Liver (tissue), 9 donors: ENCODE data around the gene DNAH3. TPM values are rescaled to one million over a fixed set of nuclear protein-coding genes. Genes with fewer than 3 reads are reported as not detected.
A peak's percentile ranks its signal among the peaks of the same experiment; 100 is the strongest.

Experiments
- DNase-seq: peaks from one replicate; pipeline ENCODE4 v3.0.0-alpha.2; 2017; ENCODE audit warnings: low spot score
- H3K27ac ChIP-seq, 2 donors: one replicate each; pipeline ENCODE4 v1.7.0; 2013; ENCODE audit warnings: inconsistent platforms in 2 of 2, low read length in 2 of 2, control low read depth in 1 of 2, low read depth in 1 of 2, mild to moderate bottlenecking in 1 of 2
- H3K27me3 ChIP-seq, 4 donors: one replicate each; pipeline versions ENCODE4 v1.6.1 to v1.7.0; 2013; ENCODE audit warnings: low read length in 3 of 4, inconsistent platforms in 1 of 4, mild to moderate bottlenecking in 1 of 4, moderate library complexity in 1 of 4; ENCODE audit not compliant: control insufficient read depth in 4 of 4, insufficient read depth in 4 of 4
- H3K36me3 ChIP-seq, 4 donors: one replicate each; pipeline versions ENCODE4 v1.6.1 to v1.7.0; 2013; ENCODE audit warnings: low read length in 3 of 4, mild to moderate bottlenecking in 3 of 4, low read depth in 1 of 4, moderate library complexity in 1 of 4; ENCODE audit not compliant: control insufficient read depth in 4 of 4, insufficient read depth in 3 of 4
- H3K4me1 ChIP-seq, 4 donors: one replicate each; pipeline versions ENCODE4 v1.6.1 to v1.7.0; 2013; ENCODE audit warnings: low read length in 3 of 4, mild to moderate bottlenecking in 3 of 4, moderate library complexity in 1 of 4; ENCODE audit not compliant: control insufficient read depth in 4 of 4, insufficient read depth in 4 of 4
- H3K4me3 ChIP-seq, 3 donors: one replicate each; pipeline versions ENCODE4 v1.6.1 to v1.7.0; 2013; ENCODE audit warnings: low read length in 3 of 3, control low read depth in 1 of 3, low read depth in 1 of 3, mild to moderate bottlenecking in 1 of 3
- H3K9ac ChIP-seq, 2 donors: one replicate each; pipeline ENCODE4 v1.7.0; 2013; ENCODE audit warnings: low read length in 2 of 2, mild to moderate bottlenecking in 2 of 2, moderate library complexity in 2 of 2, control low read depth in 1 of 2, low read depth in 1 of 2
- H3K9me3 ChIP-seq, 4 donors: one replicate each; pipeline versions ENCODE4 v1.6.1 to v1.7.0; 2013; ENCODE audit warnings: low read length in 3 of 4; ENCODE audit not compliant: control insufficient read depth in 4 of 4
- EGR1 ChIP-seq, 2 donors: IDR thresholded peaks; 2 replicates each; pipeline ENCODE4 v1.6.1; 2016 to 2018; ENCODE audit warnings: antibody characterized with exemption in 2 of 2, low read depth in 2 of 2
- FOXA1 ChIP-seq: IDR thresholded peaks from 2 replicates; pipeline ENCODE4 v1.6.1; 2016; ENCODE audit warnings: antibody characterized with exemption
- FOXA2 ChIP-seq: IDR thresholded peaks from 2 replicates; pipeline ENCODE4 v1.6.1; 2016; ENCODE audit warnings: antibody characterized with exemption
- GABPA ChIP-seq, 2 donors: IDR thresholded peaks in 1 of 2; conservative IDR thresholded peaks in 1 of 2; 2 replicates each; pipeline ENCODE4 v1.6.1; 2016; ENCODE audit warnings: antibody characterized with exemption in 2 of 2, mild to moderate bottlenecking in 1 of 2, moderate library complexity in 1 of 2
- HNF4A ChIP-seq, 2 donors: conservative IDR thresholded peaks; 2 replicates each; pipeline ENCODE4 v1.6.1; 2016; ENCODE audit warnings: antibody characterized with exemption in 2 of 2, mild to moderate bottlenecking in 2 of 2
- HNF4G ChIP-seq: IDR thresholded peaks from 2 replicates; pipeline ENCODE4 v1.6.1; 2016; ENCODE audit warnings: antibody characterized with exemption
- JUND ChIP-seq, 2 donors: IDR thresholded peaks; 2 replicates each; pipeline ENCODE4 v1.6.1; 2016; ENCODE audit warnings: antibody characterized with exemption in 2 of 2
- NR2F2 ChIP-seq: IDR thresholded peaks from 2 replicates; pipeline ENCODE4 v1.6.1; 2016; ENCODE audit warnings: antibody characterized with exemption
- RAD21 ChIP-seq, 2 donors: IDR thresholded peaks; 2 replicates each; pipeline ENCODE4 v1.6.1; 2016; ENCODE audit warnings: antibody characterized with exemption in 2 of 2, mild to moderate bottlenecking in 2 of 2
- REST ChIP-seq: IDR thresholded peaks from 2 replicates; pipeline ENCODE4 v1.6.1; 2016; ENCODE audit warnings: antibody characterized with exemption, mild to moderate bottlenecking
- RXRA ChIP-seq, 2 donors: IDR thresholded peaks; 2 replicates each; pipeline ENCODE4 v1.6.1; 2017 to 2018; ENCODE audit warnings: antibody characterized with exemption in 2 of 2, mild to moderate bottlenecking in 1 of 2
- SP1 ChIP-seq: IDR thresholded peaks from 2 replicates; pipeline ENCODE4 v1.6.1; 2018; ENCODE audit warnings: antibody characterized with exemption, mild to moderate bottlenecking
- TAF1 ChIP-seq: conservative IDR thresholded peaks from 2 replicates; pipeline ENCODE4 v1.6.1; 2016; ENCODE audit warnings: antibody characterized with exemption, mild to moderate bottlenecking
- YY1 ChIP-seq: IDR thresholded peaks from 2 replicates; pipeline ENCODE4 v1.6.1; 2016; ENCODE audit warnings: antibody characterized with exemption, mild to moderate bottlenecking
- WGBS: extraction: QIAGEN DNeasy Blood & Tissue Kit; methylation state at CpG from one replicate; pipeline ENCODE4 v1.1.7; 2013; 5-methylcytosine and 5-hydroxymethylcytosine counted together
- polyA plus RNA-seq, 2 donors: library from polyadenylated mRNA; stranded (reverse) in 1 of 2; unstranded in 1 of 2; fragments of 200-250 nt in 1 of 2; fragments of >200 nt in 1 of 2; fragmentation: Nextera tagmentation in 1 of 2; extraction: Ambion mirVana in 1 of 2; gene quantifications; one replicate each; pipeline versions ENCODE4 v1.2.1 to v1.2.3, GENCODE V29; 2013 to 2015
- total RNA-seq, 2 donors: library from RNA; depleted of rRNA; stranded (reverse); fragments of >200 nt; gene quantifications; one replicate each; pipeline ENCODE4 v1.2.3, GENCODE V29; 2014
- TF ChIP-seq, protein P1 (sequence below): fragments of 150-350 bp; IDR thresholded peaks from 2 replicates; pipeline ENCODE4 v1.5.1; 2017; ENCODE audit warnings: improper control_type of control experiment, low read depth, low read length; ENCODE audit not compliant: missing input control
- TF ChIP-seq, protein P2 (sequence below): IDR thresholded peaks from 2 replicates; pipeline ENCODE4 v1.6.1; 2016; ENCODE audit warnings: antibody characterized with exemption
- TF ChIP-seq, protein P3 (sequence below): IDR thresholded peaks from 2 replicates; pipeline ENCODE4 v1.6.1; 2016; ENCODE audit warnings: antibody characterized with exemption
- donor health status: healthy.
- donor health status: healthy.
- donor health status: healthy.
- donor health status: healthy.
- donor health status: healthy.

The DNAH3 gene
- total and polyA plus RNA-seq, 4 donors = not detected

DNA sequence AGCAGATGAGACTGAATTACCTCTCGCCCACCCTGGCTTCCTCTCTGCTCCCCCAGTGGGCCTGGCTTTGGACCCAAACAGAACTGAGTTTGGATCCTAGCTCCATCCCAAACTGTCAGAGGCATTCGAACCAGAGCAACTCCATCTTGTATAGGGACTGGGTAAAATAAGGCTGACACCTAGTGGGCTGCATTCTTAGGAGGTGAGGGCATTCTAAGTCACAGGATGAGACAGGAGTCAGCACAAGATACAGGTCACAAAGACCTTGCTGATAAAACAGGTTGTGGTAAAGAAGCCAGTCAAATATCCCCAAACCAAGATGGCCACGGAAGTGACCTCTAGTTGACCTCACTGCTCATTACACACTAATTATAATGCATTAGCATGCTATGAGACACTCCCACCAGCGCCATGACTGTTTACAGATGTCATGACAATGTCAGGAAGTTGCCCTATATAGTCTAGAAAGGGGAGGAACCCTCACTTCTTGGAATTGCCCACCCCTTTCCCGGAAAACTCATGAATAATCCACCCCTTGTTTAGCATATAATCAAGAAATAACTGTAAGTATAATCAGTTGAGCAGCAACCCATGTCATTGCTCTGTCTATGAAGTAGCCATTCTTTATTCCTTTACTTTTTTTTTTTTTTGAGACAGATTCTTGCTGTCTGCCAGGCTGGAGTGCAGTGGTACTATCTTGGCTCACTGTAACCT, 205.6 kb downstream of the DNAH3 start:
- Histone ChIP-seq H3K4me1 (no peaks in the 10 kb centered on the region), H3K9me3 (no peaks in the 10 kb centered on the region), H3K36me3 (no peaks in the 10 kb centered on the region), H3K27ac (no peak overlapping the region), H3K4me3 (no peak overlapping the region), H3K27me3 (no peaks in the 10 kb centered on the region), H3K9ac (no peak overlapping the region)
- DNase-seq = no peak
- WGBS = 90% methylated on average over 5 of the region's 5 CpGs
- TF ChIP-seq, protein P1, sequence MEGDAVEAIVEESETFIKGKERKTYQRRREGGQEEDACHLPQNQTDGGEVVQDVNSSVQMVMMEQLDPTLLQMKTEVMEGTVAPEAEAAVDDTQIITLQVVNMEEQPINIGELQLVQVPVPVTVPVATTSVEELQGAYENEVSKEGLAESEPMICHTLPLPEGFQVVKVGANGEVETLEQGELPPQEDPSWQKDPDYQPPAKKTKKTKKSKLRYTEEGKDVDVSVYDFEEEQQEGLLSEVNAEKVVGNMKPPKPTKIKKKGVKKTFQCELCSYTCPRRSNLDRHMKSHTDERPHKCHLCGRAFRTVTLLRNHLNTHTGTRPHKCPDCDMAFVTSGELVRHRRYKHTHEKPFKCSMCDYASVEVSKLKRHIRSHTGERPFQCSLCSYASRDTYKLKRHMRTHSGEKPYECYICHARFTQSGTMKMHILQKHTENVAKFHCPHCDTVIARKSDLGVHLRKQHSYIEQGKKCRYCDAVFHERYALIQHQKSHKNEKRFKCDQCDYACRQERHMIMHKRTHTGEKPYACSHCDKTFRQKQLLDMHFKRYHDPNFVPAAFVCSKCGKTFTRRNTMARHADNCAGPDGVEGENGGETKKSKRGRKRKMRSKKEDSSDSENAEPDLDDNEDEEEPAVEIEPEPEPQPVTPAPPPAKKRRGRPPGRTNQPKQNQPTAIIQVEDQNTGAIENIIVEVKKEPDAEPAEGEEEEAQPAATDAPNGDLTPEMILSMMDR = peak; percentile 17
- peak; percentile 58 to 71 for TF ChIP-seq RAD21 (IDR thresholded peaks at IDR 0.05)
- no peak for TF ChIP-seq YY1

- no peak for DNase-seq
- WGBS = 90% methylated on average over 4 of the region's 4 CpGs
These were observed 208.4 kb downstream of the DNAH3 start for GRCh38 chr16:20942256-20942655.

More at GRCh38 chr16:20942256-20942655, 208.4 kb downstream of the DNAH3 start:
- Histone ChIP-seq H3K4me3 (no peak overlapping the region), H3K36me3 (no peaks in the 10 kb centered on the region), H3K4me1 (no peaks in the 10 kb centered on the region), H3K27me3 (no peaks in the 10 kb centered on the region), H3K27ac (no peak overlapping the region), H3K9ac (no peak overlapping the region), H3K9me3 (no peaks in the 10 kb centered on the region)
- TF ChIP-seq GABPA (IDR thresholded peaks at IDR 0.05 in 1 of 2, conservative IDR thresholded peaks at IDR 0.05 in 1 of 2) (no peak), FOXA1 (no peak), NR2F2 (no peak), JUND (IDR thresholded peaks at IDR 0.05) (no peak), RXRA (IDR thresholded peaks at IDR 0.05) (no peak), SP1 (no peak), FOXA2 (no peak), TAF1 (no peak), RAD21 (IDR thresholded peaks at IDR 0.05) (no peak), HNF4A (conservative IDR thresholded peaks at IDR 0.05) (no peak), REST (no peak), HNF4G (no peak), YY1 (no peak), EGR1 (IDR thresholded peaks at IDR 0.05; ENCODE audit: low read depth in 2 of 2) (no peak)
- TF ChIP-seq, protein P2, sequence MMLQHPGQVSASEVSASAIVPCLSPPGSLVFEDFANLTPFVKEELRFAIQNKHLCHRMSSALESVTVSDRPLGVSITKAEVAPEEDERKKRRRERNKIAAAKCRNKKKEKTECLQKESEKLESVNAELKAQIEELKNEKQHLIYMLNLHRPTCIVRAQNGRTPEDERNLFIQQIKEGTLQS = no peak
- TF ChIP-seq, protein P3, sequence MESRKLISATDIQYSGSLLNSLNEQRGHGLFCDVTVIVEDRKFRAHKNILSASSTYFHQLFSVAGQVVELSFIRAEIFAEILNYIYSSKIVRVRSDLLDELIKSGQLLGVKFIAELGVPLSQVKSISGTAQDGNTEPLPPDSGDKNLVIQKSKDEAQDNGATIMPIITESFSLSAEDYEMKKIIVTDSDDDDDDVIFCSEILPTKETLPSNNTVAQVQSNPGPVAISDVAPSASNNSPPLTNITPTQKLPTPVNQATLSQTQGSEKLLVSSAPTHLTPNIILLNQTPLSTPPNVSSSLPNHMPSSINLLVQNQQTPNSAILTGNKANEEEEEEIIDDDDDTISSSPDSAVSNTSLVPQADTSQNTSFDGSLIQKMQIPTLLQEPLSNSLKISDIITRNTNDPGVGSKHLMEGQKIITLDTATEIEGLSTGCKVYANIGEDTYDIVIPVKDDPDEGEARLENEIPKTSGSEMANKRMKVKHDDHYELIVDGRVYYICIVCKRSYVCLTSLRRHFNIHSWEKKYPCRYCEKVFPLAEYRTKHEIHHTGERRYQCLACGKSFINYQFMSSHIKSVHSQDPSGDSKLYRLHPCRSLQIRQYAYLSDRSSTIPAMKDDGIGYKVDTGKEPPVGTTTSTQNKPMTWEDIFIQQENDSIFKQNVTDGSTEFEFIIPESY = no peak
- TF ChIP-seq, protein P1 = no peak
